ENCODE results near the gene CADM1.

The CADM1 gene

DNA sequence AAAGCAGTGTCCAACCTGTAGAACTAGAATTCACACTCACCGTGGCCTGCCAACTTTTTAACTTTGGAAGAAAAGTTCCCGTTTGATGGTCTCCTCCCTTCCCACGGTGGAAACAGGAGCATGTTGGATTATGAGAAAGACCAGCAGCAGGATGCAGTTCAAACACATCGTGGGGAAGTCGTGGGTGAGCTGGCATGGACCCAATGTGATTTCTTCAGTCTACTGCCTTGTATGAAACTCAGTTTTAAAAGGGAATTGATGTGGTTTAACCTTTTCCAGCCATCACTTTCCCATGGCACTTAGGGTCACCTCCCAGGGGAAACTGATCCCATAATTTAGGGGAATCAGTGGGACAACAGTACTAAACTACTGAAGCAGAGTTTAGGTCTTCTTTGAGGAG lies 318.3 kb downstream of the CADM1 start:
- Histone ChIP-seq H3K27me3 (replicated peaks; ENCODE audit: insufficient read depth, low read length) (no peaks in the 10 kb centered on the region), H3F3A (ENCODE audit: insufficient read depth, low read length) (no peaks in the 10 kb centered on the region), H3K79me2 (ENCODE audit: low read length) (no peaks in the 10 kb centered on the region), H3K9me3 (replicated peaks; ENCODE audit: insufficient read depth, low read length) (no peaks in the 10 kb centered on the region), H3K36me3 (replicated peaks; ENCODE audit: insufficient read depth, low read length) (no peaks in the 10 kb centered on the region), H2AFZ (ENCODE audit: low read length) (no peak overlapping the region), H3K9me2 (replicated peaks; ENCODE audit: insufficient read depth, low read length) (no peaks in the 10 kb centered on the region), H3K27ac (ENCODE audit: low read length) (no peak overlapping the region), H3K9ac (ENCODE audit: low read length) (no peak overlapping the region), H3K4me2 (ENCODE audit: low read depth, low read length) (no peak overlapping the region), H4K20me1 (ENCODE audit: insufficient read depth, low read length) (no peaks in the 10 kb centered on the region), H3K4me3 (ENCODE audit: low read length) (no peak overlapping the region), H3K4me1 (ENCODE audit: low read length) (no peaks in the 10 kb centered on the region)
- no peak for DNase-seq
- TF ChIP-seq, protein P1, sequence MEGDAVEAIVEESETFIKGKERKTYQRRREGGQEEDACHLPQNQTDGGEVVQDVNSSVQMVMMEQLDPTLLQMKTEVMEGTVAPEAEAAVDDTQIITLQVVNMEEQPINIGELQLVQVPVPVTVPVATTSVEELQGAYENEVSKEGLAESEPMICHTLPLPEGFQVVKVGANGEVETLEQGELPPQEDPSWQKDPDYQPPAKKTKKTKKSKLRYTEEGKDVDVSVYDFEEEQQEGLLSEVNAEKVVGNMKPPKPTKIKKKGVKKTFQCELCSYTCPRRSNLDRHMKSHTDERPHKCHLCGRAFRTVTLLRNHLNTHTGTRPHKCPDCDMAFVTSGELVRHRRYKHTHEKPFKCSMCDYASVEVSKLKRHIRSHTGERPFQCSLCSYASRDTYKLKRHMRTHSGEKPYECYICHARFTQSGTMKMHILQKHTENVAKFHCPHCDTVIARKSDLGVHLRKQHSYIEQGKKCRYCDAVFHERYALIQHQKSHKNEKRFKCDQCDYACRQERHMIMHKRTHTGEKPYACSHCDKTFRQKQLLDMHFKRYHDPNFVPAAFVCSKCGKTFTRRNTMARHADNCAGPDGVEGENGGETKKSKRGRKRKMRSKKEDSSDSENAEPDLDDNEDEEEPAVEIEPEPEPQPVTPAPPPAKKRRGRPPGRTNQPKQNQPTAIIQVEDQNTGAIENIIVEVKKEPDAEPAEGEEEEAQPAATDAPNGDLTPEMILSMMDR (IDR thresholded peaks at IDR 0.05; ENCODE audit: low read length), result no peak
- TF ChIP-seq EZH2 (optimal IDR thresholded peaks at IDR 0.05; ENCODE audit: low read depth, low read length) (no peak), EZH2phosphoT487 (IDR thresholded peaks at IDR 0.05; ENCODE audit: low read length) (no peak)

DNA sequence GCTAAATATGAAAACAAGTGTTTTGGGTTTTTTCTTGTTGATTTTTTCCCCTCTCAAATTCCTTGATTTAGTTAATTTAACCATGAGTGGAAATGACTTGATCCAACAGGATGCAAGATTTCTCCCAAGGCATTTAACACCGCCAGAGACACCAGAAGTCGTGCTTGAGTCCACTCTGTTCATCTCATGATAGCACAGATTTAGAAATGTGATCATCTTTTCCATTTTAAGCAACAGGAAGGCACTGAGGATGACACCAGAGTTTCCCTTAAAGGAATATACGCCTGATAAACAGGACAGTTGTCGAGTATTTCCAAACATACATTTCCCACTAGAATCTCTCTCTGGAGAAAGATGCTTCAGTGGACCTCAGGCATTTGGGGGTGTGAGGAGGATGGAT lies 318.7 kb downstream of the CADM1 start:
- no peak overlapping the region for H3K4me2 ChIP-seq (ENCODE audit: low read depth, low read length)
- H3K27me3 ChIP-seq (replicated peaks; ENCODE audit: insufficient read depth, low read length), result no peaks in the 10 kb centered on the region
- no peak overlapping the region for H2AFZ ChIP-seq (ENCODE audit: low read length)

DNA sequence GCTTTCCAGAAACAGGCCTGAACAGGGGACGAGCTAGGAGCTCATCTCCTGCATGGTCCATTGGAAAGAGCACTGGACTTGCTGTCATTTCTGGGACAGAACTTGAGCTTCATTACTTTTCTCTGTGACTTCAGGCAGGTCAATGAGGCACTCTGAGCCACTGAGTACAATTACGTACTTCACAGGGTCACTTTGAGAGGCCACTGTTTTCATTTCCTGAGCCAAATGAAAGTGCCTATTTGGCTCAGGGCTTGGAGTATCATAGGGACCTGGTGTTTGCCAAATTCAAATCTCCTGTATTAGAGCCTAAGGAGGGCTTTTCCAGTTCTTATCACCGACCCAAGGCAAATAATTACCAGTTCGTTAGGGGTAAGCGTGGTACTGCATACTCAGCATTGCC lies 319.3 kb downstream of the CADM1 start:
- no peaks in the 10 kb centered on the region for H4K20me1 ChIP-seq (ENCODE audit: insufficient read depth, low read length)
- no peaks in the 10 kb centered on the region for H3K4me1 ChIP-seq (ENCODE audit: low read length)
- no peaks in the 10 kb centered on the region for H3K27me3 ChIP-seq (replicated peaks; ENCODE audit: insufficient read depth, low read length)
- no peak for DNase-seq
- H3K36me3 ChIP-seq (replicated peaks; ENCODE audit: insufficient read depth, low read length), result no peaks in the 10 kb centered on the region
- H3K4me2 ChIP-seq (ENCODE audit: low read depth, low read length), result no peak overlapping the region
- no peak overlapping the region for H3K9ac ChIP-seq (ENCODE audit: low read length)
- no peaks in the 10 kb centered on the region for H3F3A ChIP-seq (ENCODE audit: insufficient read depth, low read length)
- TF ChIP-seq EZH2 (optimal IDR thresholded peaks at IDR 0.05; ENCODE audit: low read depth, low read length) (no peak), EZH2phosphoT487 (IDR thresholded peaks at IDR 0.05; ENCODE audit: low read length) (no peak)
- TF ChIP-seq, protein P1 (IDR thresholded peaks at IDR 0.05; ENCODE audit: low read length), result no peak
- H3K27ac ChIP-seq (ENCODE audit: low read length), result no peak overlapping the region
- no peaks in the 10 kb centered on the region for H3K79me2 ChIP-seq (ENCODE audit: low read length)
- H3K4me3 ChIP-seq (ENCODE audit: low read length), result no peak overlapping the region
- no peaks in the 10 kb centered on the region for H3K9me3 ChIP-seq (replicated peaks; ENCODE audit: insufficient read depth, low read length)
- H2AFZ ChIP-seq (ENCODE audit: low read length), result no peak overlapping the region
- H3K9me2 ChIP-seq (replicated peaks; ENCODE audit: insufficient read depth, low read length), result no peaks in the 10 kb centered on the region

More for the DNA sequence above, 318.7 kb downstream of the CADM1 start:
- Histone ChIP-seq H3K9me2 (replicated peaks; ENCODE audit: insufficient read depth, low read length) (no peaks in the 10 kb centered on the region), H3K79me2 (ENCODE audit: low read length) (no peaks in the 10 kb centered on the region), H3K36me3 (replicated peaks; ENCODE audit: insufficient read depth, low read length) (no peaks in the 10 kb centered on the region), H3K9me3 (replicated peaks; ENCODE audit: insufficient read depth, low read length) (no peaks in the 10 kb centered on the region), H3F3A (ENCODE audit: insufficient read depth, low read length) (no peaks in the 10 kb centered on the region), H3K27ac (ENCODE audit: low read length) (no peak overlapping the region), H3K9ac (ENCODE audit: low read length) (no peak overlapping the region), H3K4me3 (ENCODE audit: low read length) (no peak overlapping the region), H3K4me1 (ENCODE audit: low read length) (no peaks in the 10 kb centered on the region), H4K20me1 (ENCODE audit: insufficient read depth, low read length) (no peaks in the 10 kb centered on the region)
- no peak for DNase-seq
- TF ChIP-seq EZH2 (optimal IDR thresholded peaks at IDR 0.05; ENCODE audit: low read depth, low read length), result no peak

- Histone ChIP-seq H3K4me1 (ENCODE audit: low read length) (no peaks in the 10 kb centered on the region), H3K36me3 (replicated peaks; ENCODE audit: insufficient read depth, low read length) (no peaks in the 10 kb centered on the region), H2AFZ (ENCODE audit: low read length) (no peak overlapping the region), H3K79me2 (ENCODE audit: low read length) (no peaks in the 10 kb centered on the region), H3K9me2 (replicated peaks; ENCODE audit: insufficient read depth, low read length) (no peaks in the 10 kb centered on the region), H4K20me1 (ENCODE audit: insufficient read depth, low read length) (no peaks in the 10 kb centered on the region), H3K4me2 (ENCODE audit: low read depth, low read length) (no peak overlapping the region), H3K4me3 (ENCODE audit: low read length) (no peak overlapping the region), H3F3A (ENCODE audit: insufficient read depth, low read length) (no peaks in the 10 kb centered on the region), H3K27me3 (replicated peaks; ENCODE audit: insufficient read depth, low read length) (no peaks in the 10 kb centered on the region), H3K9ac (ENCODE audit: low read length) (no peak overlapping the region), H3K9me3 (replicated peaks; ENCODE audit: insufficient read depth, low read length) (no peaks in the 10 kb centered on the region), H3K27ac (ENCODE audit: low read length) (no peak overlapping the region)
- DNase-seq, result no peak
- TF ChIP-seq EZH2 (optimal IDR thresholded peaks at IDR 0.05; ENCODE audit: low read depth, low read length) (no peak), EZH2phosphoT487 (IDR thresholded peaks at IDR 0.05; ENCODE audit: low read length) (no peak)
- TF ChIP-seq, protein P1 (IDR thresholded peaks at IDR 0.05; ENCODE audit: low read length), result no peak
Measured at GRCh38 chr11:115183830-115184229, 320.4 kb downstream of the CADM1 start.
